HG03469 (cell line): ENCODE measurements around the gene CACNG5.

Source experiments
- ATAC-seq: cut with Tn5 transposase; IDR thresholded peaks from one replicate; pipeline ENCODE4 v1.9.1; 2021; ENCODE audit warnings: mild to moderate bottlenecking, moderate library complexity, moderate number of reproducible peaks; ENCODE audit not compliant: unreplicated experiment

Gene CACNG5

GRCh38 chr17:66903781-66904180 is 68.9 kb downstream of the CACNG5 start:
- ATAC-seq: no peak

GRCh38 chr17:66904760-66905624 is 70.1 kb downstream of the CACNG5 start:
- no peak for ATAC-seq

- ATAC-seq: no peak
These were observed 71.7 kb downstream of the CACNG5 start for GRCh38 chr17:66906321-66907278.

- ATAC-seq: no peak
These were observed 75.0 kb downstream of the CACNG5 start for GRCh38 chr17:66909804-66910373.

- ATAC-seq: no peak
These were observed 75.9 kb downstream of the CACNG5 start for GRCh38 chr17:66910651-66911285.

- ATAC-seq: no peak
These were observed 80.3 kb downstream of the CACNG5 start for GRCh38 chr17:66915204-66915611.

GRCh38 chr17:66915792-66916191 is 80.9 kb downstream of the CACNG5 start:
- no peak for ATAC-seq

GRCh38 chr17:66916946-66917345 is 82.0 kb downstream of the CACNG5 start:
- ATAC-seq: no peak

- ATAC-seq: no peak
These were observed 84.0 kb downstream of the CACNG5 start for GRCh38 chr17:66918896-66919295.

- ATAC-seq: no peak
These were observed 85.5 kb downstream of the CACNG5 start for GRCh38 chr17:66920435-66920834.

- ATAC-seq: no peak
These were observed 86.0 kb downstream of the CACNG5 start for GRCh38 chr17:66920950-66921349.

GRCh38 chr17:66923886-66924285 is 89.0 kb downstream of the CACNG5 start:
- no peak for ATAC-seq

GRCh38 chr17:66925811-66926500 is 91.0 kb downstream of the CACNG5 start:
- no peak for ATAC-seq

- no peak for ATAC-seq
These were observed 94.0 kb downstream of the CACNG5 start for GRCh38 chr17:66928949-66929348.

GRCh38 chr17:66929591-66929990 is 94.7 kb downstream of the CACNG5 start:
- no peak for ATAC-seq

GRCh38 chr17:66930933-66931332 is 96.0 kb downstream of the CACNG5 start:
- no peak for ATAC-seq

GRCh38 chr17:66932311-66932710 is 97.4 kb downstream of the CACNG5 start:
- ATAC-seq: no peak

- no peak for ATAC-seq
These were observed 99.1 kb downstream of the CACNG5 start for GRCh38 chr17:66934040-66934439.
